HepG2 (cell line): Measurements from ENCODE around the gene ADM. TPM values are rescaled to one million over a fixed set of nuclear protein-coding genes. Genes with fewer than 3 reads are reported as not detected.
A peak's percentile ranks its signal among the peaks of the same experiment; 100 is the strongest.

Experiments used
- AGO1 ChIP-seq: fragments of 200-400 bp; formaldehyde crosslinking; IDR thresholded peaks from 2 replicates; pipeline ENCODE4 v1.6.1; 2017; ENCODE audit warnings: mild to moderate bottlenecking, low read depth, low read length, moderate library complexity; ENCODE audit not compliant: poor library complexity, severe bottlenecking
- ATF7 ChIP-seq, 2 experiments: fragments of 450-650 bp in 1 of 2; sonication (generic) in 1 of 2; formaldehyde crosslinking in 1 of 2; IDR thresholded peaks; 2 replicates each; pipeline versions ENCODE4 v1.4.0 to v1.6.1; 2016 to 2020; ENCODE audit warnings: antibody characterized with exemption in 1 of 2, mild to moderate bottlenecking in 1 of 2, missing genetic modification reagents in 1 of 2
- BORCS8-MEF2B ChIP-seq: sonication (generic); formaldehyde crosslinking; IDR thresholded peaks from 2 replicates; pipeline ENCODE4 v1.8.0; 2022; ENCODE audit warnings: mild to moderate bottlenecking, missing genetic modification reagents
- KLF12 ChIP-seq: sonication (generic); formaldehyde crosslinking; IDR thresholded peaks from 2 replicates; pipeline ENCODE4 v1.4.0; 2020; ENCODE audit warnings: missing genetic modification reagents, borderline replicate concordance
- MEF2D ChIP-seq: sonication (generic); formaldehyde crosslinking; IDR thresholded peaks from 2 replicates; pipeline ENCODE4 v1.5.1; 2020; ENCODE audit warnings: mild to moderate bottlenecking, missing genetic modification reagents
- MEIS2 ChIP-seq: sonication (generic); formaldehyde crosslinking; IDR thresholded peaks from 2 replicates; pipeline ENCODE4 v1.9.0; 2021; ENCODE audit warnings: mild to moderate bottlenecking, missing genetic modification reagents
- NCOR1 ChIP-seq: fragments of 200-600 bp; sonication (generic); IDR thresholded peaks from 2 replicates; pipeline ENCODE4 v1.7.0; 2017; ENCODE audit warnings: antibody characterized with exemption, low read length, borderline replicate concordance
- NR2F2 ChIP-seq: IDR thresholded peaks from 2 replicates; pipeline ENCODE4 v1.6.1; 2012; ENCODE audit warnings: low read depth, inconsistent platforms, borderline replicate concordance
- RXRA ChIP-seq: sonication (generic); formaldehyde crosslinking; IDR thresholded peaks from 2 replicates; pipeline ENCODE4 v1.5.1; 2020; ENCODE audit warnings: missing genetic modification reagents
- SALL2 ChIP-seq: sonication (generic); formaldehyde crosslinking; IDR thresholded peaks from 2 replicates; pipeline ENCODE4 v1.8.1; 2023; ENCODE audit warnings: mild to moderate bottlenecking, missing genetic modification reagents, inconsistent platforms
- SNAPC4 ChIP-seq: sonication (generic); formaldehyde crosslinking; IDR thresholded peaks from 2 replicates; pipeline ENCODE4 v1.4.0; 2020; ENCODE audit warnings: mild to moderate bottlenecking, missing genetic modification reagents
- SP1 ChIP-seq, 2 experiments: fragments of 450-650 bp in 1 of 2; sonication (generic) in 1 of 2; formaldehyde crosslinking in 1 of 2; IDR thresholded peaks; 2 replicates each; pipeline versions ENCODE4 v1.4.0 to v1.6.1; 2016 to 2020; ENCODE audit warnings: missing genetic modification reagents in 1 of 2
- TIGD3 ChIP-seq: sonication (generic); formaldehyde crosslinking; IDR thresholded peaks from 2 replicates; pipeline ENCODE4 v1.5.1; 2020; ENCODE audit warnings: mild to moderate bottlenecking, missing genetic modification reagents, borderline replicate concordance
- ZBTB43 ChIP-seq: sonication (generic); formaldehyde crosslinking; conservative IDR thresholded peaks from 2 replicates; pipeline ENCODE4 v1.4.0; 2020; ENCODE audit warnings: missing genetic modification reagents
- ZC3H13 ChIP-seq: sonication (generic); formaldehyde crosslinking; IDR thresholded peaks from 2 replicates; pipeline ENCODE4 v1.8.1; 2023; ENCODE audit warnings: mild to moderate bottlenecking, missing genetic modification reagents, moderate library complexity
- ZNF333 ChIP-seq: sonication (generic); formaldehyde crosslinking; IDR thresholded peaks from 2 replicates; pipeline ENCODE4 v1.4.0; 2020; ENCODE audit warnings: mild to moderate bottlenecking, missing genetic modification reagents, borderline replicate concordance
- ZNF337 ChIP-seq: sonication (generic); formaldehyde crosslinking; IDR thresholded peaks from 2 replicates; pipeline ENCODE4 v1.5.1; 2020; ENCODE audit warnings: missing genetic modification reagents, low read depth, mild to moderate bottlenecking, borderline replicate concordance
- ZNF501 ChIP-seq: sonication (generic); formaldehyde crosslinking; IDR thresholded peaks from 2 replicates; pipeline ENCODE4 v1.5.1; 2020; ENCODE audit warnings: mild to moderate bottlenecking, moderate library complexity, missing genetic modification reagents
- ZNF761 ChIP-seq: sonication (generic); formaldehyde crosslinking; conservative IDR thresholded peaks from 2 replicates; pipeline ENCODE4 v1.4.0; 2020; ENCODE audit warnings: mild to moderate bottlenecking, missing genetic modification reagents
- polyA plus RNA-seq, 8 experiments: library from polyadenylated mRNA; depleted of rRNA in 3 of 8; stranded (reverse) in 7 of 8; unstranded in 1 of 8; fragments of >200 nt; fragmentation: Illumina TruSeq in 4 of 8; extraction: Trizol in 4 of 8; gene quantifications; 2 replicates each; pipeline versions ENCODE4 v1.2.1 to v1.2.3, GENCODE V29; 2011 to 2016; ENCODE audit warnings: low read depth in 4 of 8, missing spikeins in 1 of 8, mixed read lengths in 1 of 8; ENCODE audit not compliant: insufficient read depth in 1 of 8
- total RNA-seq, 5 experiments: library from RNA; depleted of rRNA; stranded (reverse); fragments of >200 nt; fragmentation: Illumina TruSeq; extraction: Trizol; gene quantifications; 2 replicates each; pipeline ENCODE4 v1.2.3, GENCODE V29; 2016; ENCODE audit warnings: low read depth in 1 of 5
- TF ChIP-seq, protein P1 (sequence below): sonication (generic); formaldehyde crosslinking; IDR thresholded peaks from 2 replicates; pipeline ENCODE4 v1.5.0; 2020; ENCODE audit warnings: missing genetic modification reagents

The ADM gene
- total and polyA plus RNA-seq, 2 of the 13 experiments (the other 11 are each of a cell fraction or from before 2014, with no cell fraction given): 10.7 to 26.1 TPM

- TF ChIP-seq SNAPC4 (CRISPR knock-in tag) (0 out of 2 replicates have a peak, but pooled peaks have one; percentile 39), ZNF337 (CRISPR knock-in tag) (no peak), NCOR1 (no peak), ZC3H13 (CRISPR knock-in tag) (no peak), KLF12 (CRISPR knock-in tag) (no peak), SP1 (IDR thresholded peaks at IDR 0.05) (no peak), SP1 (CRISPR knock-in tag; IDR thresholded peaks at IDR 0.05) (0 out of 2 replicates have a peak, but pooled peaks have one; percentile 1), MEF2D (CRISPR knock-in tag) (peak; percentile 30; the same call in 1 of the 2 replicates), MEIS2 (no peak), BORCS8-MEF2B (CRISPR knock-in tag) (peak; percentile 26; the same call in 1 of the 2 replicates), AGO1 (peak; percentile 21), ZNF333 (no peak), ZNF501 (CRISPR knock-in tag) (peak; percentile 84), ZNF761 (0 out of 2 replicates have a peak, but pooled peaks have one; percentile 27), ZBTB43 (CRISPR knock-in tag) (no peak), TIGD3 (CRISPR knock-in tag) (no peak), SALL2 (CRISPR knock-in tag) (no peak), NR2F2 (peak; percentile 30; the same call in 1 of the 2 replicates), ATF7 (IDR thresholded peaks at IDR 0.05) (no peak), ATF7 (CRISPR knock-in tag; IDR thresholded peaks at IDR 0.05) (peak; percentile 65; the same call in 1 of the 2 replicates), RXRA (peak; percentile 26; the same call in 1 of the 2 replicates)
- TF ChIP-seq, protein P1, sequence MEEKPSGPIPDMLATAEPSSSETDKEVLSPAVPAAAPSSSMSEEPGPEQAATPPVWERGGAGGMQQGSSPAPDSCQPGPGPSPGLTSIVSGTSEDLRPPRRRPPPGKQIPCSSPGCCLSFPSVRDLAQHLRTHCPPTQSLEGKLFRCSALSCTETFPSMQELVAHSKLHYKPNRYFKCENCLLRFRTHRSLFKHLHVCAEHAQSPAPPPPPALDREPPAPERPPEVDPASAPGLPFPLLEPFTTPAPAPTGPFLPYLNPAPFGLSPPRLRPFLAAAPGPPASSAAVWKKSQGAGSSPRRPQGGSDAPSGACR (CRISPR knock-in tag): no peak
These were observed 10.5 kb upstream of the ADM start (continued) for GRCh38 chr11:10294290-10294953.
